SK-N-SH treated with all-trans-retinoic acid at 6 μM for 48 hours (cell line): ENCODE data around the gene BHLHA15.

Experiments used
- ISL1 ChIP-seq: fragments of 250-450 bp; sonication (Bioruptor Pico); IDR thresholded peaks from 2 replicates; pipeline ENCODE4 v2.1.2; 2022; ENCODE audit warnings: mild to moderate bottlenecking, moderate library complexity
- PATZ1 ChIP-seq: fragments of 250-450 bp; sonication (Bioruptor Pico); IDR thresholded peaks from 2 replicates; pipeline ENCODE4 v1.8.0; 2020; ENCODE audit warnings: mild to moderate bottlenecking, moderate library complexity, borderline replicate concordance
- PPARA ChIP-seq: fragments of 250-450 bp; sonication (Bioruptor Pico); IDR thresholded peaks from 2 replicates; pipeline ENCODE4 v1.5.0; 2020; ENCODE audit warnings: mild to moderate bottlenecking, borderline replicate concordance
- TCF4 ChIP-seq: fragments of 250-450 bp; sonication (Bioruptor Pico); IDR thresholded peaks from 2 replicates; pipeline ENCODE4 v1.8.0; 2021; ENCODE audit warnings: mild to moderate bottlenecking, moderate library complexity, borderline replicate concordance
- TSHZ2 ChIP-seq: fragments of 250-450 bp; sonication (Bioruptor Pico); IDR thresholded peaks from 2 replicates; pipeline ENCODE4 v1.5.0; 2020; ENCODE audit warnings: mild to moderate bottlenecking, moderate library complexity
- ZFP30 ChIP-seq: fragments of 450-650 bp; formaldehyde crosslinking; IDR thresholded peaks from 2 replicates; pipeline ENCODE4 v1.5.0; 2022; ENCODE audit warnings: mild to moderate bottlenecking, moderate library complexity

DNA sequence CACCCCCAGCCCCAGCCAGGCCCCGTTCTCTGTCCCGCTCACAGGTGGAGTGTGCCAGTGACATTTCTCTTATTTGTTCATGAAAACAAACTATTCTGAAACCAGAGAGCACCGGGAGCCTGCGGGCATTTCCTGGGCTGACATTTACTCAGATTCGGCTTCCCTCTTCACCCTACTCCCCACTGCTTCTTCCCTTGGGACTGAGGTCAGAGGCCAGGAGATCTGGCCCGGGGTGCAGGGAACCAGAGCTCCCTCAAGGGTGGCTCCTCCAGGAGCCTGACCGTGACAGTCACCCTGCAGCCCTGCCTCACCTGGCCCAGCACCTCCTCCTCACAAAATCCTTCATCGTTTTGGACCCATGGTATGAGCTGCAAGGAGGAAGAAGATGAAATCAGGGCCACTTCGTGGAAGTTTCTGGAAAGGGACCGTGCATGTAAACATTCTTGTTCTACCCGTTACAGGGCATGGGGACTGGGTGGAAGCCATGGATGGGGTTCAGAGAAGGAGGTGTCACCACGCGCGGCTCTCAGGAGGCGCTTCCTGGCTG lies 12.2 kb downstream of the BHLHA15 start:
- no peak for TF ChIP-seq TSHZ2 (CRISPR knock-in tag)
- TF ChIP-seq ZFP30 (CRISPR knock-in tag), result no peak
- no peak for TF ChIP-seq PATZ1 (CRISPR knock-in tag)
- TF ChIP-seq TCF4 (CRISPR knock-in tag), result no peak
- no peak for TF ChIP-seq PPARA (CRISPR knock-in tag)
- no peak for TF ChIP-seq ISL1 (CRISPR knock-in tag)
